ENCODE results near the gene ARHGEF39.
A peak's percentile ranks its signal among the peaks of the same experiment; 100 is the strongest.

Gene ARHGEF39

GRCh38 chr9:35656831-35657545 is 8.0 kb downstream of the ARHGEF39 start:
- H4K8ac ChIP-seq (ENCODE audit: low read depth, low read length) = no peak overlapping the region
- H3K4ac ChIP-seq (ENCODE audit: low read length) = no peak overlapping the region
- H3K14ac ChIP-seq (ENCODE audit: low read length) = no peak overlapping the region
- H2BK12ac ChIP-seq (ENCODE audit: low read length) = no peak overlapping the region
- H3K4me1 ChIP-seq (ENCODE audit: control insufficient read depth in 2 of 2, insufficient read depth in 1 of 2, low read depth in 1 of 2, low read length in 2 of 2) = peaks cover 3 to 4% of the 10 kb centered on the region in 2 donors
- DNase-seq (ENCODE audit: low spot score) = no peak
- no peak overlapping the region for H2BK120ac ChIP-seq (ENCODE audit: low read depth, low read length)
- H2BK5ac ChIP-seq (ENCODE audit: low read length) = no peak overlapping the region
- no peaks in the 10 kb centered on the region for H3K27me3 ChIP-seq (ENCODE audit: control insufficient read depth in 3 of 3, insufficient read depth in 3 of 3, low read depth in 1 of 3, low read length in 3 of 3)
- no peaks in the 10 kb centered on the region for H3K79me1 ChIP-seq (ENCODE audit: low read depth, low read length)
- H2AK5ac ChIP-seq (ENCODE audit: low read depth, low read length) = no peak overlapping the region
- H3K9ac ChIP-seq (ENCODE audit: low read depth, low read length, poor library complexity) = peak overlapping the region; percentile 89
- WGBS, 2 donors (ENCODE audit: extremely low coverage in 2 of 2, insufficient read length in 2 of 2, insufficient replicate concordance in 1 of 2) = no CpG with 5 or more reads among the region's 25 CpGs
- H3K27ac ChIP-seq (replicated peaks; ENCODE audit: low read length) = peak overlapping the region; percentile 84
- peaks cover 15 to 23% of the 10 kb centered on the region in 2 donors for H3K36me3 ChIP-seq (replicated peaks in 1 of 2; ENCODE audit: control insufficient read depth in 2 of 2, insufficient read depth in 2 of 2, low read length in 2 of 2)
- H3K4me2 ChIP-seq (ENCODE audit: insufficient read depth, low read length, poor library complexity, severe bottlenecking) = peak overlapping the region; percentile 60
- H3K18ac ChIP-seq (ENCODE audit: low read length) = peak overlapping the region; percentile 76
- no peak overlapping the region for H4K91ac ChIP-seq (ENCODE audit: low read depth, low read length, poor library complexity)
- H3K4me3 ChIP-seq (ENCODE audit: low read length in 2 of 2) = peak overlapping the region; percentile 48 to 81
- no peak overlapping the region for H2BK15ac ChIP-seq (ENCODE audit: low read length)
- H3K23ac ChIP-seq (ENCODE audit: low read depth, low read length, poor library complexity) = no peak overlapping the region
- H2AFZ ChIP-seq (ENCODE audit: low read length) = peak overlapping the region; percentile 91
- H3K9me3 ChIP-seq (replicated peaks in 1 of 2; ENCODE audit: control insufficient read depth in 2 of 2, insufficient read depth in 1 of 2, low read depth in 1 of 2, low read length in 2 of 2) = no peaks in the 10 kb centered on the region

DNA sequence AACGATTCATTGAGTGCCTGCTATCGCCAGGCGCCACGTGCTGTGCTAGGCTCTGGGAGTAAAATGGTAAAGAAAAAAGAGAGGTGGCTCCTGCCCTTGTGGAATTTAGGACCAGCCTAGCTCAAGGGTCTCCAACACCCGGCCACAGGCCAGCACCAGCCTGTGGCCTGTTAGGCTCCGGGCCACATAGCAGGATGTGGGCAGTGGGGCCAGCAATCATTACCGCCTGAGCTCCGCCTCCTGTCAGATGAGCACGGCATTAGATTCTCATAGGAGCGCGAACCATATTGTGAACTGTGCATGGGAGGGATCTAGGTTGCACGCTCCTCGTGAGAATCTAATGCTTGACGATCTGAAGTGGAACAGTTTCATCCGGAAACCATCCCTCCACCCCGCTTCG is 8.6 kb downstream of the ARHGEF39 start:
- peak overlapping the region; percentile 38 for H2AFZ ChIP-seq (ENCODE audit: low read length)
- no peak overlapping the region for H3K14ac ChIP-seq (ENCODE audit: low read length)
- no peak overlapping the region for H3K18ac ChIP-seq (ENCODE audit: low read length)
- H2BK15ac ChIP-seq (ENCODE audit: low read length) = no peak overlapping the region
- no peak overlapping the region for H3K23ac ChIP-seq (ENCODE audit: low read depth, low read length, poor library complexity)
- peak overlapping the region; percentile 34 for H3K9ac ChIP-seq (ENCODE audit: low read depth, low read length, poor library complexity)
- peak overlapping the region in 1 of 2 donors; percentile 21 for H3K4me3 ChIP-seq (ENCODE audit: low read length in 2 of 2)
- no peak overlapping the region for H2BK120ac ChIP-seq (ENCODE audit: low read depth, low read length)
- H3K79me1 ChIP-seq (ENCODE audit: low read depth, low read length) = no peaks in the 10 kb centered on the region
- no peak overlapping the region for H4K91ac ChIP-seq (ENCODE audit: low read depth, low read length, poor library complexity)
- no peak overlapping the region for H2AK5ac ChIP-seq (ENCODE audit: low read depth, low read length)
- no peak for DNase-seq (ENCODE audit: low spot score)
- no peaks in the 10 kb centered on the region for H3K9me3 ChIP-seq (replicated peaks in 1 of 2; ENCODE audit: control insufficient read depth in 2 of 2, insufficient read depth in 1 of 2, low read depth in 1 of 2, low read length in 2 of 2)
- no peak overlapping the region for H2BK12ac ChIP-seq (ENCODE audit: low read length)
- no peak overlapping the region for H3K4ac ChIP-seq (ENCODE audit: low read length)
- no CpG with 5 or more reads among the region's 17 CpGs for WGBS, 2 donors (ENCODE audit: extremely low coverage in 2 of 2, insufficient read length in 2 of 2, insufficient replicate concordance in 1 of 2)
- H3K36me3 ChIP-seq (replicated peaks in 1 of 2; ENCODE audit: control insufficient read depth in 2 of 2, insufficient read depth in 2 of 2, low read length in 2 of 2) = peaks cover 11 to 17% of the 10 kb centered on the region in 2 donors
- H4K8ac ChIP-seq (ENCODE audit: low read depth, low read length) = no peak overlapping the region
- no peaks in the 10 kb centered on the region for H3K27me3 ChIP-seq (ENCODE audit: control insufficient read depth in 3 of 3, insufficient read depth in 3 of 3, low read depth in 1 of 3, low read length in 3 of 3)
- H3K4me1 ChIP-seq (ENCODE audit: control insufficient read depth in 2 of 2, insufficient read depth in 1 of 2, low read depth in 1 of 2, low read length in 2 of 2) = peaks cover 2 to 4% of the 10 kb centered on the region in 2 donors
- H2BK5ac ChIP-seq (ENCODE audit: low read length) = no peak overlapping the region
- H3K27ac ChIP-seq (replicated peaks; ENCODE audit: low read length) = no peak overlapping the region
- no peak overlapping the region for H3K4me2 ChIP-seq (ENCODE audit: insufficient read depth, low read length, poor library complexity, severe bottlenecking)

GRCh38 chr9:35653611-35654010 is 11.4 kb downstream of the ARHGEF39 start:
- WGBS, 2 donors (ENCODE audit: extremely low coverage in 2 of 2, insufficient read length in 2 of 2, insufficient replicate concordance in 1 of 2) = no CpG with 5 or more reads among the region's 2 CpGs
- no peak overlapping the region for H2BK12ac ChIP-seq (ENCODE audit: low read length)
- no peaks in the 10 kb centered on the region for H3K79me1 ChIP-seq (ENCODE audit: low read depth, low read length)
- no peak overlapping the region for H2BK120ac ChIP-seq (ENCODE audit: low read depth, low read length)
- H2BK5ac ChIP-seq (ENCODE audit: low read length) = no peak overlapping the region
- H3K4me1 ChIP-seq (ENCODE audit: control insufficient read depth in 2 of 2, insufficient read depth in 1 of 2, low read depth in 1 of 2, low read length in 2 of 2) = peaks cover 3 to 6% of the 10 kb centered on the region in 2 donors
- no peak overlapping the region for H3K18ac ChIP-seq (ENCODE audit: low read length)
- no peaks in the 10 kb centered on the region for H3K36me3 ChIP-seq (replicated peaks in 1 of 2; ENCODE audit: control insufficient read depth in 2 of 2, insufficient read depth in 2 of 2, low read length in 2 of 2)
- H3K9ac ChIP-seq (ENCODE audit: low read depth, low read length, poor library complexity) = no peak overlapping the region
- no peaks in the 10 kb centered on the region for H3K27me3 ChIP-seq (ENCODE audit: control insufficient read depth in 3 of 3, insufficient read depth in 3 of 3, low read depth in 1 of 3, low read length in 3 of 3)
- H3K4me2 ChIP-seq (ENCODE audit: insufficient read depth, low read length, poor library complexity, severe bottlenecking) = no peak overlapping the region
- no peak overlapping the region for H4K91ac ChIP-seq (ENCODE audit: low read depth, low read length, poor library complexity)
- H2AFZ ChIP-seq (ENCODE audit: low read length) = no peak overlapping the region
- H2AK5ac ChIP-seq (ENCODE audit: low read depth, low read length) = no peak overlapping the region
- no peak overlapping the region for H2BK15ac ChIP-seq (ENCODE audit: low read length)
- no peak overlapping the region for H4K8ac ChIP-seq (ENCODE audit: low read depth, low read length)
- H3K4ac ChIP-seq (ENCODE audit: low read length) = no peak overlapping the region
- no peak overlapping the region for H3K27ac ChIP-seq (replicated peaks; ENCODE audit: low read length)
- H3K23ac ChIP-seq (ENCODE audit: low read depth, low read length, poor library complexity) = no peak overlapping the region
- H3K14ac ChIP-seq (ENCODE audit: low read length) = no peak overlapping the region
- DNase-seq (ENCODE audit: low spot score) = no peak
- no peaks in the 10 kb centered on the region for H3K9me3 ChIP-seq (replicated peaks in 1 of 2; ENCODE audit: control insufficient read depth in 2 of 2, insufficient read depth in 1 of 2, low read depth in 1 of 2, low read length in 2 of 2)
- H3K4me3 ChIP-seq (ENCODE audit: low read length in 2 of 2) = no peak overlapping the region

DNA sequence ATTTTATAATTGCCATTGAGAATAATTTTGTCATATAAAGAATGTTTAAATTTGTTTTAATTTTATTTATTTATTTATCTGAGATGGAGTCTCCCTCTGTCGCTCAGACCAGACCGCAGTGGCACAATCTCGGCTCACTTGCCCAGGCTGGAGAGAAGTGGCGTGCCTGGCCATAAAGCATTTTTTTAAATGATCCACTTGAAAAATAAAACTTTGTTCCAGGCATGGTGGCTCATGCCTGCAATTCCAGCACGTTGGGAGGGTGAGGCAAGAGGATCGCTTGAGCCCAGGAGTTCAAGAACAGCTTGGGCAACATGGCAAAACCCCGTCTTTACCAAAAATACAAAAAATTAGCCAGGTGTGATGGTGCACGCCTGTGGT is 12.2 kb downstream of the ARHGEF39 start:
- H3K4me1 ChIP-seq (ENCODE audit: control insufficient read depth in 2 of 2, insufficient read depth in 1 of 2, low read depth in 1 of 2, low read length in 2 of 2) = peaks cover 3 to 6% of the 10 kb centered on the region in 2 donors
- H3K9me3 ChIP-seq (replicated peaks in 1 of 2; ENCODE audit: control insufficient read depth in 2 of 2, insufficient read depth in 1 of 2, low read depth in 1 of 2, low read length in 2 of 2) = no peaks in the 10 kb centered on the region
- WGBS, 2 donors (ENCODE audit: extremely low coverage in 2 of 2, insufficient read length in 2 of 2, insufficient replicate concordance in 1 of 2) = no CpG with 5 or more reads among the region's 8 CpGs
- H3K4me3 ChIP-seq (ENCODE audit: low read length in 2 of 2) = no peak overlapping the region
- no peaks in the 10 kb centered on the region for H3K36me3 ChIP-seq (replicated peaks in 1 of 2; ENCODE audit: control insufficient read depth in 2 of 2, insufficient read depth in 2 of 2, low read length in 2 of 2)
- no peak overlapping the region for H4K8ac ChIP-seq (ENCODE audit: low read depth, low read length)
- H3K27me3 ChIP-seq (ENCODE audit: control insufficient read depth in 3 of 3, insufficient read depth in 3 of 3, low read depth in 1 of 3, low read length in 3 of 3) = no peaks in the 10 kb centered on the region
- H2BK5ac ChIP-seq (ENCODE audit: low read length) = no peak overlapping the region
- no peak overlapping the region for H4K91ac ChIP-seq (ENCODE audit: low read depth, low read length, poor library complexity)
- no peak overlapping the region for H2BK120ac ChIP-seq (ENCODE audit: low read depth, low read length)
- H2BK15ac ChIP-seq (ENCODE audit: low read length) = no peak overlapping the region
- no peaks in the 10 kb centered on the region for H3K79me1 ChIP-seq (ENCODE audit: low read depth, low read length)
- no peak overlapping the region for H2AFZ ChIP-seq (ENCODE audit: low read length)
- H3K18ac ChIP-seq (ENCODE audit: low read length) = no peak overlapping the region
- no peak overlapping the region for H3K4ac ChIP-seq (ENCODE audit: low read length)
- H3K14ac ChIP-seq (ENCODE audit: low read length) = no peak overlapping the region
- H3K23ac ChIP-seq (ENCODE audit: low read depth, low read length, poor library complexity) = no peak overlapping the region
- no peak overlapping the region for H2BK12ac ChIP-seq (ENCODE audit: low read length)
- no peak overlapping the region for H3K9ac ChIP-seq (ENCODE audit: low read depth, low read length, poor library complexity)
- H3K4me2 ChIP-seq (ENCODE audit: insufficient read depth, low read length, poor library complexity, severe bottlenecking) = no peak overlapping the region
- no peak overlapping the region for H3K27ac ChIP-seq (replicated peaks; ENCODE audit: low read length)
- DNase-seq (ENCODE audit: low spot score) = no peak
- H2AK5ac ChIP-seq (ENCODE audit: low read depth, low read length) = no peak overlapping the region

Data from neuronal stem cell (in vitro differentiated cells).